Cortex of kidney (tissue), 1 donor: ENCODE measurements around the gene ENTPD6.

Source experiments
- DNase-seq: peaks from one replicate; lab custom pipeline; 2025; lab: John Stamatoyannopoulos, UW

ENTPD6 gene

GRCh38 chr20:25209400-25209799, 13.9 kb downstream of the ENTPD6 start:
- no peak for DNase-seq

- DNase-seq = no peak
Observed at GRCh38 chr20:25209911-25210310, 14.4 kb downstream of the ENTPD6 start.

DNA sequence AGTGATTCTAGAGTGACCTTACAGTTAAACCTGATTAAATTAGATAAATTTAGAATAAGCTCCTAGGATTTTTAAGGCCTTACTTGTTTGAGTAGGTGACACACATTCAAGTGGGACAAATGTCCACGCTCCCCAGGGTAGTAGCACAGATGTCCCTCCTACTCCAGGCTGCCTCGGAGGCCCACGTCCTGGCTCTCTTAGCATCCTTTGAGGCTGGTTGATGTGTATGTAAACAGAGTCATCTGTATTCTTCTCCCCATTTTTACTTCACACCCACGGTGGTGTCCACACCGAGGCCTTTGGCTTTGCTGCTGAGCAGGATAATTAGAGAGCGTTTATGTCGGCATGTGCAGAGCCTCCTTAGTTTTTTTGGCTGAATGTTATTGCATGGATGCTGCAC, 15.8 kb downstream of the ENTPD6 start:
- DNase-seq = no peak

DNA sequence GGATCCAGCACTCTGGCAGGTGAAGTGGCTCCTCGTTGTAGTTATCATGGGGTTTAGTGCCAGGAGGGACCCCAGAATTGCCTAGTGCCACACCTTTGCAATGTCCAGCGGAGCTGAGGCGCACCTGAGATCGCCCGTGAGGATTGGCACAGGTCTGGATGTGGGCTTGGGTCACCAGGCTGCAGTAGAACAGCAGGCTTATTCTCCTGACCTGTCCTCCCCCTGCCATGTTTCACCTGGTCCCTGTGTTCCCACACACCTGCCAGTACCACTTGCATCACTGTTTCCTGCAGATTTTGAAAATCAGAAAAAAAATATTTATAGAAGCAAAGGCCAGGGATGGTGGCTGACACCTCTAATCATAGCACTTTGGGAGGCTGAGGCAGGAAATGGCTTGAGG, 16.7 kb downstream of the ENTPD6 start:
- DNase-seq = no peak

GRCh38 chr20:25213566-25214425, 18.3 kb downstream of the ENTPD6 start:
- no peak for DNase-seq

- no peak for DNase-seq
Observed at GRCh38 chr20:25214426-25214790, 18.9 kb downstream of the ENTPD6 start.

DNA sequence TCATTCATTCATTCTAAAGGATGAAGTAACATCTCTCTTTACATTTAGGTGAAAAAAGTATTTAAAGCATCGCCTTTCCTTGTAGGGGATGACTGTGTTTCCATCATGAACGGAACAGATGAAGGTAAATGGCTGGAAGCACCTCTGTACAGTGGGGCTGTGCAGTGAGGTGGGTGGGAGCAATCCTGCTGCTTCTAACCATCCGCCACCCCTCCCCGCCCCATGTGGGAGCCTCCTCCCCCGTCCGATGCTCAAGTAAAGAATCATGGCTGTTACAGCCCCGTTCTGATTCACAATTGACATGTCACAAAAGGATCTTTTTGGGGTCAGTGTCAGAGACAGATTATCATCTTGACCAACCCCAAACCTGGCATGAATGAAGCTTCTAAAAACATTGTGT, 19.3 kb downstream of the ENTPD6 start:
- DNase-seq = no peak

DNA sequence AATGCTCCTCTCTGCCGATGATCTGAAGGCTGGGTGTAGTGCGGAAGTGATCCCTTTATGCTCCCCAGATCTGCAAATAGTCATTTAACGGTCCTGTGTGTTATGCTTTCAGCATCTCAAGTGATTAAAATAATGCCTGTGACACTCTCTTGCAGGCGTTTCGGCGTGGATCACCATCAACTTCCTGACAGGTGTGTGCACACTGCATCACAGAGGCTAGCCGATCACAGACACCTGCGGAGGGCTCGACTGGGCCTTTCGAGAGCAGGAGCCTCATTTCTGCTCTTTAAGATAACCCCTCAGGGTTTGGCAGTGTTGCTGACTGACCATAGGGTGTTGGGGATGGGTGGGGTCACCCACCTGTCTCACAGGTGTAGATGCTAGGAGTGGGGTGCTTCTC, 20.0 kb downstream of the ENTPD6 start:
- DNase-seq = no peak

DNA sequence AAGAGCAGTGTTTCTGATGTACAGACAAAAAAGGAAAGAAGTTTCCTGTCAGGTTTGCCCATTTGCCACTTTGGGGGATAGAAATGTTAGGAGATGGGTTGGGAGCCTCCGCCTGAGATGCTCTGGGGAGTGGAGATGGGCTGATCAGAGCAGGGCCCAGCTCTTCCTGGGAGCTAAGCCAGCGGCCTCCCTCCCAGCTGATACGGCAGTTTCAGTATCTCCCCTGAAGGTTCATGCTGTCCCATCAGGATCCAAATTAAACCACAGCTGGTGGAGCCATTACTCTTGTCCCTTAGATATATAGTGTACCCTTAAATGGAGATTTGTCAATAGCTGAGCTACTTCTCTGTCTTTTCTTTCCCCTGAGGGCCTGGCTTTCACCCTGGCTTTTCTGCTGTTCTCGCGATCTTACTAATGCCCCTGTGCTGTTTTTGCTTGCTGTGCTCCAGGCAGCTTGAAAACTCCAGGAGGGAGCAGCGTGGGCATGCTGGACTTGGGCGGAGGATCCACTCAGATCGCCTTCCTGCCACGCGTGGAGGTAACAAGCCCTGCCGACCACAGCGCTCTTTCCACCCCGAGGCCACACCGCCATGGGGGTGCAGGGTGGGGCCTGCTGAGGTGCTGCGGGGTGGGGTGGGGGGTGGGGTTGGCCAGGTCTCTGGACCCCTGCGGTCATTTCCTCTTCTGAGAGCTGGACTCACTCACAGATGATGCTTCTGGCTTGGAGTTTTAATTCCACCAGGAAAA, 20.9 kb downstream of the ENTPD6 start:
- DNase-seq = no peak

DNA sequence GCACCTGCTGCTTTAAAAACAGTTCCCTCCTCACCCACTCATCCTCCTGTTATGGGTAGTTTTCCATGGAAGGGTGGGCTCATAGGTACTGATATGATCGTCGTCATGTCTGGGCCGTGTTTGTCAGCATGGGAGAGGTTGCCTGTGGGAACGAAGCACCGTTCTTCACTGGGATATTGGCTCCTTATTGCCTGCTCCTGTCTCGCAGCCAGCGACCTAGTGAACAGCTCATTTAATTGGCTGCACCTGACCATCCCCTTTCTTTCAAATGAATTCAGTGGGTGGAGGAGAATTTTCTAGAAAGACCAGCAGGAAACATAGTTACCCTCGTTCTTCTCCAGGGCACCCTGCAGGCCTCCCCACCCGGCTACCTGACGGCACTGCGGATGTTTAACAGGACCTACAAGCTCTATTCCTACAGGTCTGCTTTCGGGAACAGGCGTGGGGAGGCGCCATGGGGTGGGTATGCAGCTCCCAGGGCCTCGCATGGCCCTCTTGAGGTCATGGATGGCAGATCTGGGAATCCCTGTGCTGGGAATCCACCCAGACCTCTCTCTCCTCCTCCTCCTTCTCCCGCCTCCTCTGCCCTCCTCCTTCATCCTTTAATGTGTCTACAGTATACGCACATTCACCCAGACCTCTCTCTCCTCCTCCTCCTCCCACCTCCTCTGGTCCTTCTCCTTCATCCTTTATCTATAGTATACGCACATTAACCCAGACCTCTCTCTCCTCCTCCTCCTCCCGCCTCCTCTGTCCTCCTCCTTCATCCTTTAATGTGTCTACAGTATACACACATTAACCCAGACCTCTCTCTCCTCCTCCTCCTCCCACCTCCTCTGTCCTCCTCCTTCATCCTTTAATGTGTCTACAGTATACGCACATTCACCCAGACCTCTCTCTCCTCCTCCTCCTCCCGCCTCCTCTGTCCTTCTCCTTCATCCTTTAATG, 21.9 kb downstream of the ENTPD6 start:
- DNase-seq = no peak

DNA sequence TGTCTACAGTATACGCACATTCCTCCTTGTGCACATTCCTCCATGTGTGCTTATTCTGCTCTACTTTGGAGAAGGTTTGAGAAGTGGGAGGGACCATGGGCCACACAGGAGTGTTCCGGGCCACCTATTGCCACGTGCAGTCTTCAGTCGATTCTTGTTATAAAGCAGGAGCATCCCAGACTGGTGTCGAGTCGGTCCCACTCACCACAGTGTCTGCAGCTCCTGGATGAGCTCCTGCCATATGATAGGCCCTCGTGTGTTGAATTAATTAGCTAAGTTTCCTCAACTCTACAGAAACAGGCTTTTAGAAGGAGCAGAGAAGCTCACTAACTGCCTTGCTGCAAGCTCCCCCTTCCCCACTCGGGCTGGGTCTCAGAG, 22.6 kb downstream of the ENTPD6 start:
- DNase-seq = no peak

- no peak for DNase-seq
Observed at GRCh38 chr20:25218492-25218891, 23.0 kb downstream of the ENTPD6 start.

GRCh38 chr20:25219365-25219764, 23.9 kb downstream of the ENTPD6 start:
- no peak for DNase-seq

- no peak for DNase-seq
Observed at GRCh38 chr20:25220021-25220730, 24.7 kb downstream of the ENTPD6 start.

GRCh38 chr20:25220810-25221591, 25.5 kb downstream of the ENTPD6 start:
- DNase-seq = no peak

- DNase-seq = no peak
Observed at GRCh38 chr20:25221592-25222460, 26.3 kb downstream of the ENTPD6 start.

DNA sequence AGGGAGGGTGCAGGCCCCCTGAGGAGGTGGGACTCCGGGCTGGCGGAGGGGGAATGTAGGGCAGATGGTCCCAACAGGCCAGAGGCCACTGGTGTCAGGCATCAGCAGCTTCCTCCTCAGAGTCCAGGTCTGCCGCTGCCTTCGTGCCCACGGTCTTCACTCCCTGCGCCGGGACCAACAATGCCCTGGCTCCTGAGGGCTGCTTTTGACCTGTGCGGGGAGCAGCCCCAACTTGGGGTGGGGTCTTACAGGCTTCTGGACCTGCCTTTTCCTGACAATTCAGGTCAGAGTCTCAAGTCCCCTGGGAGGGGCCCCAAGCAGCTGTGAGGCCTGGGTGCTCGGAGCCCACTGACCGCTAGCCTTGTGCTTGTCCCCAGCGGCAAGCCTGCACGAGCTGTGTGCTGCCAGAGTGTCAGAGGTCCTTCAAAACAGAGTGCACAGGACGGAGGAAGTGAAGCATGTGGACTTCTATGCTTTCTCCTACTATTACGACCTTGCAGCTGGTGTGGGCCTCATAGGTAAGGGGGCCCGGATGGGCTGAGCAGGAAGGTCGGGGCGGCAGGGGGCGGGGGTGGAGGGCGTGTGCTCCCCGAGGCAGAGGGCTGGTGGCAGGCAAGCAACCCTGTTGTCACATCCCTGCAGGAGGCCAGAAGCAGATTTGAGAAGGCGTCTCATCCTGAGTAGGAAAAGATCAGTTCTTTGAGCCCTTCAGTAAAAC, 27.1 kb downstream of the ENTPD6 start:
- DNase-seq = no peak

DNA sequence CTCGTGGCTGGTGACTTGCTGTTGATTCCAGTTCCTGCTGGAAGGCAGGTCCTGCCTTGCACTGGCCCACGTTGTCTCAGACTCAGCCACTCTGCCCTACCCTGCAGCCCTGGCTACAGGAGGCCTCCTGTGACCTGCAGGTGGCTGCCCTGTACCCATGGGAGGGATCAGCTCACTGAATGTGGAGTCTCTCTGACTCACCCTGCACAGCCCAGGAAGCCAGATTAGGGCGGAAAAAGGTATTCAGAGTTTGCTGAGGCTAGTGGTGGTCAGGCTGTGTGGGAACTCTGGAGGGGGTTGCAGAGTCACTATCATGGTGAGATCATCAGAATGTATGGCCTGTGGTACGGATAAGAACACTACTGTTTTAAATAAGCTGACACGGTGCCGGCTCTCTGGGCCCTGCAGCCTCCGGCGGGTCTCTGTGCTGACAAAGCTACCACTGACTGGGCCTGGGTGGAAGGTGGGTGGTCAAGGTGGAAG, 27.7 kb downstream of the ENTPD6 start:
- DNase-seq = no peak
